Stimulated activated CD4-positive, alpha-beta T cell treated with anti-CD3 and anti-CD28 coated beads, Interleukin-2, amount 100 ng/mL, for 4 hours (primary cell): ENCODE data around the gene CRAT.

Experiments
- DNase-seq: peaks from one replicate; pipeline ENCODE4 v3.0.0-alpha.2; 2020; ENCODE audit warnings: low read depth

Gene CRAT

GRCh38 chr9:129110740-129111527, at the start of gene CRAT, which contains the start of gene PTPA:
Gene CRAT, minus strand, starts transcription at chr9:129110793. Its CDS starts 284 bp downstream, at chr9:129110509.
Gene PTPA, plus strand, starts transcription at chr9:129111415. Its CDS starts 186 bp downstream, at chr9:129111601.
- peak; percentile 91 for DNase-seq

DNA sequence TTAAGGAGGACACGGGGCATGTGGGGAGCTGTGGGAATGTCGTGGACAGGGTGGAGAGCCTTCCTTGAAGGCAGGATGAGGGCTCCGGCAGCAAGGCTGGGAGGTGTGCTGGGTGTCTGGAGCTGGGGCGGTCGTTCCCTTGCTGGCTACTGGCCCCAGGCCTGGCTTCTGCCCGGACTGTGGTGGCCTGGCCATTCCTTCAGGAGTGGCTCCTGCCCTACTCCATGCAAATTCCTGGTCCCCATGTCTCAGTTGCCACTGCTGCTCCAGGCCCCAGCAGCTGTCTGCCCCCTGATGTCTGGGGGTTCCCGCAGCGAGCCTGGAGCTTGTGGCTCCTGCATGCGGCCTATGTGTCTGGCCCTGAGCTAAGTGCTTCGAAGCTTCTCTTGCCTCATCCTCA, 45.6 kb upstream of the CRAT start:
- no peak for DNase-seq

- no peak for DNase-seq
Observed at GRCh38 chr9:129154866-129155477, 44.4 kb upstream of the CRAT start.

DNA sequence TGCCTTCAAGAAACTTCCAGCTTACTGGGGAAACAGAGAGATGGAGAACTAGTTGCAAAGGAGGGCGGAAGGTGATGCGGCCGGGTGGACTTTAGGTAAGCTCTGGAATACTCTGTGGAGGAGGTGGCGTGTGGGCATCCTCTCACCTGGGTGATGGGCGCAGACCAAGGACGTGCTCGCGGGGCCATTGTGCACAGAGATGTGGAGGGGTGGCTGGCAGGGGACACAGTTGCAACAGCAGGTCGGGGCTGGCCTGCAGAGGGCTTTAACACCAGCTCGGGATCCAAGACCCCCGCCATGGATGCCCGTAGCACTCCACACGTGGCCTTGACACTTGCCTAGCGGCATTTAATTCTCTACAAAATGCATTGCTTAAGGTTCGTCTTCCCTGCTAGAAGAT, 40.9 kb upstream of the CRAT start:
- no peak for DNase-seq

DNA sequence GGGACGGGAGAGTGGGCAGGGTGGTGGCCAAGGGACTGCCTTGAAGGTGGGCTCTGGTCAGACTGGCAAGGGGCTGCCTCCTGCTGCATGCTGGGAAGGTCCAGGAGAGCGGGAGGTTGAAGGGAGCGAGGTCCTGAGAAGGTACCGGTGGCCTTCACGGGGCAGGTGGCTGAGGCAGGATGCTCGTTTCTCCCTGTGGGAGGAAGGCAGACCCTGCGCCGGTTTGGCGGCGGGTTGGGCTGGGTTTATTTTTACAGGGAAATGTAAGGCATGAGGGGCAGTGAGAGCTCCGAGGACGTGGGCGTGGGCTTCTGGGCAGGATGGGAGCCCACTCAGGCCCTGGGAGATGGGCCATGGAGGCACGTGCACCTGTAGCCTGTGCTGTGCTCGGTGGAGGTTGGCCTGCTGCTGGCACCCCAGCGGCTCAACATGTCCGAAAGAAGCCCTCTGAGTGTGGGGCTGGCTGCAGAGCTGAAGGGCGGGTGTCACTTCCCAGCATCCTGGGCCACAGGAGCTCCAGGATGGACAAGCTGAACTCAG, 40.1 kb upstream of the CRAT start:
- no peak for DNase-seq

DNA sequence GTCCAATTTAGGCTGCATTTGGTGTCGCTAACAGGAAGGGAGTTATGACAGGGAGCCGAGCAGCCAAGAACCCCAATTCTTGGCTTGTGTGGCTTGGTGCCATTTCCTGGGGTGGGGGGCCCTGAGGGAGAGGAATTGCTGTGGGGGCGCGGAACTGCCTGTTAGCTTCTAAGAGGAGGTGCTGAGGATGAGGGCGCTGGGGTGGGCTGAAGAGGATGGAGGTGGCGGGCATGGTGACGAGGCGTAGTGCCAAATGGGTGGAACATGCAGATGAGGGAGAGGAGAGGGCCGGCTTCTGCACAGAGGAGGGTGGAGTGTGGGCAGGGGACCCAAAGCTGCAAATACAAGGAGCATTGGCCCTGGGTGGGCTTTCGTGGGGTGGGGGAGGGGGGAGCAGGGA, 39.5 kb upstream of the CRAT start:
- DNase-seq: no peak

- no peak for DNase-seq
Observed at GRCh38 chr9:129149442-129149841, 38.8 kb upstream of the CRAT start.

DNA sequence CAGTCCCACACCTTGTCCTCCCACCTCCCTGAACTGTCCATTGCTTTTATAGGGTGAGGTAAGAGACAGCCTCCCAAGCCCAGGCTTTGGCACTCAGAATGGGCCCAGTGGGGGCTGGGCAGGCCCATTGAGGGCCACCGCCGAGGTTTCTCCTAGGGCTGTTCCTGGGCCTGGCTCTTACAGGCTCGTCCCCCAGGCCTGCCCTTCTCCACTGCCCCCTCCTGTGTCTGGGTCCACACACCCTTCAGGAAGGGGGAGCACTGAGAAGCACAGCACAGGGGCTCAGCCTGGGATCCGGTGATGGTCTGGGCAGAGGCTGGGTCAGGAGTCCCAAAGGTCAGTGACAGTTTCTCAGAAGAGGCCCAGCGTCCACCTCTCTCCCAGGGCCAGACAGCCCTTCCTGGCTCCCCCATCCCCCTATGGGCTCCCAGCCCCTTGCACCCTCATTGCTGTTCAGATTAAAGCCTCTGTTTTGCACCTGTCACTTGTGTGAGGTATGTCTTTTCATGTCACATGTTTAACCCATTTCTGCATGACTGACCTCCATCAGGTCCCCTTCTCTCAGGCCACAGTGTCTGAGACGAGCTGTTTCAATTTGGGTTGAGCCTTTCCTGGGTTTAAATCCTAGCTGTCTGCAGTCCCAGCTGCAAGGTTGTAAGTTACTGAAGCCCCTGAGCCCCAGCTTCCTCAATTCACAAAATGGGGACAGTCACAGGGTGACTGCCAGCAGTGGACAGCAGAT, 38.0 kb upstream of the CRAT start:
- DNase-seq: no peak

DNA sequence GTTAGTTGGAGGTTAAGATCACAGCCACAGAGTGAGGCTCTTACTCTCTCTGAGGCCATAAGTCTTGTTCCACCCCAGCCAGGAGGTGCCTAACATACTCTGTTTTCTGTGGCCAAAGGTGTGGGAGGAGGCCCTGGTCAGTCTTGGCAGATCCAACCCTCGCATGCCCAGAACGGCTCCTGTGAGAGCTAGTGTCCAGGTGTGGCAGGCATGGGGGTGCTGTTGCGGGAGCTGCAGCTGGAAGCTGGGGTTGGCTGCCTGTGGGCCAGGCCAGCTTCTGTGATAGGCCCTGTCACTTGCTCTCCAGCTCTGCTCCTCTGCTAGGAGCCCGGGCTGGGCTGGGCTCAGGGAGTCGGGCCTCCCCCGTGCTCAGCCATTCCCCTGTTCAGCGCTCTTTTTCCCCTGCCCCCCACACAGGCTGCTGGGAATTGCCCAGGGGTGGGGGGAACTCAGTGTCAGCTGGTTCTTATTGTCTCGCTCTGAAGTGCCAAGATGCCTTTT, 35.9 kb upstream of the CRAT start:
- DNase-seq: no peak

- no peak for DNase-seq
Observed at GRCh38 chr9:129145841-129146292, 35.3 kb upstream of the CRAT start.

DNA sequence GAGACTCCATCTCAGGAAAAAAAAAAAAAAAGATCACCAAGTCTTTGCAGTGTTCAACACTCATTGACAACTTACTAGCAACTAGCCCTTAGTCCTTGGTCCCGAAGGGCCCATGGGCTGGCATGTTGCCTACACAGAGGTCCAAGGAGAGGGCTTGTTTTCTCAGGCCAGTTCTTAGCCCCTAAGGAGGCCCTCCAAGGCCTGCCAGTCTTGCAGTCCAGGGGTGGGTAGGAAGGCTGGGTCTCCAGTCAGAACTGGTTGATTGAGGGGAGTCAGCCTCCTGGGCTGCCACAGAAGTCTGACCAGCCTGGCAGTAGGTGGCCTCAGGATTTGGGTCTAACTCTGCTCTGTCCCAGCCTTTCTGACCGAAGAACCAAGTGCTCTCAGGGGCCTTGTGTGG, 34.7 kb upstream of the CRAT start:
- no peak for DNase-seq

DNA sequence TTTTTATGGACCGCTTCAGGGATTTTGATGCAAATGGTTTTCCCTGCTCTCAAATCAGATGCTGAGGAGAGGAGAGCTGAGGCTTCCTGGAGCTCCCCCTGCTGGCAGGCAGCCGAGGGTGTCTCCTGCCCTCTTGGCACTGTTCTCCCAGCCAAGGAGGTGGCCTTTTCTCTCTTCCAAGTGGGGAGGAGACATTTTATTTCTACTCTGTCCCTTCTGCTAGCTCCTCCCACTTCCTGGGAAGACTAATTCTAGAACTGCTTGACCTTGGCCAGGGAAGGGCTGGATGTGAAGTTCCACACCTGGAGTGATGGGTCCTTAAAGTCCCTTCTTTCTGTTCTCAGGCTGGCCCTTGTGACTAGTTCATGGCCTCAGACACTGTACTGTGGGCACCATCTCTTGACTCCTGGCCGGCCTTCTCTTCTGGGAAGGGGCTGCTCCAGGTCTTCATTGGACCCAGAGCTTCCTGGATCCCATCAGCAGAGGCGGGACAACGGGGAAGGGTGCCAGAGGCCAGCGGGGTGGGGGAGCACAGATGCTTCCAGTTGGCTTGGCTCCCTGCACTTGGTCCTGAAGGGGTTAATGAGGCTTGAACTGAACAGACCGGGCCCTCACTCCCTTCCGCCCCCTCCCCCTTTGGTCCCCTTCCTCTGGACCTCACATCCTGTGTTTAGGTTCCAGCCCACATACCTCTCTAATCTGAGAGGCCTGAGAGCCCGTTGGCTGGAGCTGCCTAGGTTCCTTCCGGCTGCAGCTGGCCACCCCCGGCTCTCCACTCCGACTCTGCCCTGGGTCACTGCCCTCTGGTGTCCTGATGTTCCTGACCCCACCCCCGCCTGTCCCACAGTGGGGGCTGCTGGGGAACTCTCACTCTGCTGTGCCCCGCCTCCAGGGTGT, 32.7 kb upstream of the CRAT start:
- peak; percentile 60 for DNase-seq

DNA sequence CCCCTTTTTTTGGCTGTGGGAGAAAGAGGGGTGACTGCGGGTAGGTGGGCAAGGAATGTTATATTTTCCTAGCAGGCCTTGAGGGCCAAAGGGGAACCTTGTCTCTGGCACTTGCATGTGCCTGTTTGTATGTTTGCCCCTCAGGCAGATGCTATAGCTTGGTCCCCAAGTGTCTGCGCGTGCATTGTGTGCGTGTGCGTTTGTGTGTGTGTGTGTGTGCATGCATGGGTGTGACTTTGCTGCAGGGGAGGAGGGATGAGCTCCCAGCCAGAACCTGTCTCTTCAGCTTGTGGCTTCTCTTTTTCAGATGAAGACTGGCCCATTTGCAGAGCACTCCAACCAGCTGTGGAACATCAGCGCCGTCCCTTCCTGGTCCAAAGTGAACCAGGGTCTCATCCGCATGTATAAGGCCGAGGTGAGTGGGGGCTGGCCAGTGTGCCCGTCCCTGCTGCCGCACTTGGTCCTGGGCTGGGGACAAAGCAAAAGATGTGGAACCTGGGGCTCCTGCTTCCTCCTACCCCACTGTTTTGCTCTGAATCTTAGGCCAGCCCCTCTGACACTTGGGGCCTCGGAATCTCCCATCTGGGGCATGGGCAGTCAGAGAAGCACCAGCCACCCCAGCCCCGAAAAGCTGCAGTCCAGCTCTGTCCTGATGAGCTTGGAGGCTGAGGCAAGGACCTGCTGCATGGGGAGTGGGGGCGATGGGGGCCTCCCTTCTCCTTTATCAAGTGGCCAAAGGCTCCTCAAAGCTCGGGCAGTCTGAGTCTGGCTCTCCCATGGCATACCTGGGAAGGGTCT, 31.7 kb upstream of the CRAT start:
- DNase-seq: no peak

GRCh38 chr9:129141066-129142041, 30.8 kb upstream of the CRAT start:
- DNase-seq: no peak

GRCh38 chr9:129140397-129141065, 29.9 kb upstream of the CRAT start:
- no peak for DNase-seq

- DNase-seq: peak; percentile 78
Observed at GRCh38 chr9:129139993-129140396, 29.4 kb upstream of the CRAT start.

DNA sequence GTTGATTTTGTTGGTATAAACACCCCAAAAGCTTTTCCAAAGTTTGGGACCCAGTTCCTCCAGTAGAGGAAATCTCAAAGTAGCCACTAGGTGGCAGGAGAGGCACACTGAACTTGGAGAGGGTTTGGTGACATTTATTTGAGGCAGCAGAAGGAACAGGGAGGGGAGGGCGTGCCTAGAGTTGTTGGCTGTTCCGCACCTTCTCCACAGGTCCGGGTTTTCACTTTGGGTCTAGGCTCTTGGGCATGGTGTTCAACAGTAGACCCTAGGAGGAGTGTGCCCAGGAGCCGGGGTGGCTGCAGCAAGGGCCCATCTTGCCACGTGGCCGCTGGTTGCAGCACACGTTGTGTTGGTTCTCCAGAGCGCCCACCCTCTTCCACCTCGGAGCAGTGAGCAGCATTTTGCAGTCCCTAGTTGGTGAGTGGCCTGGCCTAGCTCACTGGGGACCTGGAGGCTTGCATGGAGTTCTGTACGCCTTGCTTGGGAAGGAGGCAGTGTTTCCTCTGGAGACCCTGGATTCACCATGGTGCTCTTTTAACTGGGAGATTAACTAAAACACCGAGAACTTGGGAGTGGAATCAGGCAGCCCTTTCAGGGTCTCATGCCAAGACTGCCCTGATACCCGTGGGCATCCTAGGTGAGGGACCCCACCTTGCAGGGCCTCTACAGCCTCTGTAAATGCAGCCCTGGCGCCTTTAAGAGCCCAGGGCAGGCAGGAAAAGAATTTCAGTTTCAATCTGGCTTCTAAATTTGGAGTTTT, 28.8 kb upstream of the CRAT start:
- peak; percentile 66 for DNase-seq
